OCI-M2 (cell line): ENCODE measurements around the gene LIFR.
"Not testable (repeated sequence)": the region's sequence is repeated elsewhere in the genome, so short reads cannot be mapped to it uniquely, and the experiment has no call there.

Source experiments
- DNase-seq: peaks from one replicate; lab custom pipeline; 2025; ENCODE audit not compliant: unreplicated experiment; lab: John Stamatoyannopoulos, UW

Gene LIFR

DNA sequence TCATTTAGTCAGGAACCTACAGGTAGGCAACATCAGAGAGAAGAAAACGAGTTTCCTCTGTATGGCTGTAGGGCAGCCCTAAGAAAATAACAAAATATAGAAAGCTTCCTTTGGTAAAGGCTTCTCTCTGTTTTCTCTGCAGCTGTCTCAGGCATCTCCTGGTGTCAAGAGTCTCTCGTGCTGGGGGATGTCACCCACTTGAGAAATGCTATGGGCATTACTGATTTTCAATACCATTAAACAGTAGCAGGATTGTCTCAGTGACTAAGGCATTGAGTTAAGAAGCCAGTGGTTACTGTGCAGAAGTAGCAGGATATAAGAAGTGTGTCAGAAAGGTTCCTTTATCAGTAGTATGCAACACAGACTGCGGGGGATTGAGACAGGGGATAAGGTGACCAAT is 32.4 kb downstream of the LIFR start:
- no peak for DNase-seq

DNA sequence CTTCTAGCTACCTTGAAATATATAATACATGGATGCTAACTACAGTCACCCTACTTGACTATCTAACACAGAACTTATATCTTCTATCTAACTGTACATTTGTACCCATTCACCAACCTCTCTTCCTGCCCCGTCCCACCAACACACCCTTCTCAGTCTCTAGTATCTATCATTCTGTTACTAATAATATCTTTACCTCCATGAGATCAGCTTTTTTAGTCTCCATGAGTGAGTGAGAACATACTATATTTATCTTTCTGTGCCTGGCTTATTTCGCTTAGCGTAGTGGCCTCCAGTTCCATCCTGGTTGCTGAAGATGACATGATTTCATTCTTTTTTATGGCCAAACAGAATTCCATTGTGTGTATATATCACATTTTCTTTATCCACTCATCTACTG is 37.0 kb downstream of the LIFR start:
- no peak for DNase-seq

DNA sequence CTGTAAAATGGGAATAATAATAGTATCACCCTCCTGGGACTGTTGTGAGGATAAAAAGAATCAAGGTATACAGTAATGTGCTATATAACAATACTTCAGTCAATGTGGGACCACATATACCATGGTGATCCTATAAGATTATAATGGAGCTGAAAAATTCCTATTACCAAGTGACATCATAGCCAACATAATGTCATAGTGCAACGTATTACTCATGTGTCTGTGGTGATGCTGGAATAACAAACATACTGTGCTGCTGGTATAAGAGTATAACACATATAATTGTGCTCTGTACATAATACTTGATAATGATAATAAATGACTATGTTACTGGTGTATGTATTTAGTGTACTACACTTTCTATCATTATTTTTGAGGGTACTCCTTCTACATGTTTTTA is 38.1 kb downstream of the LIFR start:
- no peak for DNase-seq

DNA sequence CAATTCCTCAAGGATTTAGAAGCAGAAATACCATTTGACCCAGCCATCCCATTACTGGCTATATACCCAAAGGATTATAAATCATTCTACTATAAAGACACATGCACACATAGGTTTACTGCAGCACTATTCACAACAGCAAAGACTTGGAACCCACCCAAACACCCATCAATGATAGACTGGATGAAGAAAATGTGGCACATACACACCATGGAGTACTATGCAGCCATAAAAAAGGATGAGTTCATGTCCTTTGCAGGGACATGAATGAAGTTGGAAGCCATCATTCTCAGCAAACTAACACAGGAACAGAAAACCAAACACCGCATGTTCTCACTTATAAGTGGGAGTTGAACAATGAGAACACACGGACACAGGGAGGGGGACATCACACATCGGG is 39.8 kb downstream of the LIFR start:
- not testable (repeated sequence) for DNase-seq

DNA sequence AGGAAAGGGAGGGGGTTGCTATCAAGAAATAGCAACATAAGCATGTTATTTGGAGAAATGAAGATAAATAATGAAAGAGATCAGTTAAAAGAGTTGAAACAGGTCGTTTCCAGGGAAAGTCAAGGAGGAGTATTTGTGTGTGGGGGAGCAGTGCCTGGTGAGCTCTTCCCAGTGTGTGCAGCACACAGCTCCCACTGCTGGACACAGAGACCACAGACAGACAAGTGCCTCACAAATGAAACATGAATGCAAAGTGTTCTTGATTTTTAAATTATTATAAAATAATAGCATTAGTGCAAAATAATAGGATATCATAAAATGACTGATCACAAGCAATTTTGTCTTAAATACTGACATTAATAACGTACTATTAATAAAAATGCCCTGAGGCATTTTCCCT is 40.8 kb downstream of the LIFR start:
- no peak for DNase-seq

DNA sequence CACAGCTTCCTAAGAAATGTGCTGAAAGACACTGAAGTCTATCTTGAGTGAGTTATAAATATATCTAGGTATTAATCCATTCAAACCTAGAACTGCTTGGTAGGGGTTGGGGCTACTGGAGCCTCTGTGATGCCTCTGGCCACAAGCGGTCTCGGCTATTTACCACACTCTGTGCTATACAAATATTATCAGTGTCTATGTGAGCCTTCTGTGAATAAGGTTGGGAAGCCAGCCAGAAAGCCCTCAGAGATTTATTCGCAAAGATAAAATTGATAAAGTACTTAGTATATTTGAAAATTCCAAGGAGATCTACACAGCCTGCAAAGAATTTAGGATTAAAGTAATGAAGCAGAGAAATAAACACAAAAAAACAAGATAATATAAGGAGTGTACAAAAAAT is 41.4 kb downstream of the LIFR start:
- no peak for DNase-seq

DNA sequence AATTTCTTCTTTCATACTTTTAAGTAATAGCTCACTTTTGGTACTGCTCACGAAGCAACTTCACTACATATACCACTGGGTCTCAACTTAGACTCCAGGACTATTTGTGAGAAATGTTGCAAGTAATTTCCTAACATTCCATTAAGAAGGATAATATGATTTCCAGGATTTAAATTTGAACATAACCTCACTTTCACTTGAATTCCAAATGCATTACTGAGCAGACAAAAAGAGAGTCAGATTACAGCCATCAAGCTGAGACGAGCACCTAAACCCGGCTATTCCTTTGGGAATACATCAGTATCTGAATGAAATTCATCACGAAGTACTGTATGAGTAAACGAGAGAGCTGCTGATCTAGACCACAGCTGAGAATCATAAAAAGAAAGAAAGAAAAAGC is 47.3 kb downstream of the LIFR start:
- no peak for DNase-seq

DNA sequence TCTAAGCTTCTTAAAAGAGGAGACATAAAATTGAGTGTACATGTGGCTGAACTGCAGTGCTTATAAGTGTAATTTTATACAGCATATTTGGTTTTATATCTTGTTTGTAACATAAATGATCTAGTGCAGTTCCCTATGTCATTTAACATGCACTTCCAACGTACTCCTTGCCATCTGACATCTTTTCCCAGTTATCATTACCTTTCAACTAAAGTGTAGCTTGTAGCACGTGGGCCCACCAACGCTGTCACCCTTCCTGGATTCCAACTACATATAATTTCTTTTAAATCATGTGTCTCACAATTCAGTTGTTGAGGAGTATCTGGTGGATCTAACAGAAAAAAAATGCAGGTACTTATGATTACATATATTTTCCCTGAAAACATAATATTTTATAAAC is 50.1 kb downstream of the LIFR start:
- DNase-seq, result no peak

DNA sequence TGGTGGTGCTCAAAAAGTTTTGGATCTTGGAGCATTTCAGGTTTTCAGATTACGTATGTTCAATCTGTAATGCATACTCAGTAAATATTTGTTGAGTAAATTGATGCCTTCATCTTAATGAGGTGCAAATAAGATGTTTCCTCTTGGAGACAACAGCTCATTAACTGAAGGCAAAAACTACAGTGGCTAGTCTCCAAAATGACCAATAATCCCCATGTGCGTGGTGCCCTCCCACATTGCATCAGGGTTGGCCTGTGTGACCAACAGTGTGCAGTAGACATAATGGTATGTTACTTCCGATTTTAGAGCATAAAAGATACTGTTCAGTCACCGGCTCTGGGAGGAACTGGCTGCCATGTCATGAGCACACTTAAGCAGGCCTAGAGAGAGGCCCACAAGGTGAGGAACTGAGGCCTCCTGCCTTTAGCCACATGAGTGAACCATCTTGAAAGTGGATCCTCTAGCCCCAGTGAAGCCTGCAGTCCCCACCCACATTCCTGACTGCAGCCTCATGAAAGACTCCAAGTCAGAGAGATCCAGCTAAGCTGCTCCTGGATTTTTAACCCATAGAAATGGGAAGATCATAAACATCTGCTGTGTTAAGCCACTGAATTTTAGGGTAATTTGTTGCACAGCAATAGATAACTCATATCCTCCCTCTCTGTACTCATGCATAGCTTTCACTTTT is 55.7 kb downstream of the LIFR start:
- DNase-seq, result no peak

DNA sequence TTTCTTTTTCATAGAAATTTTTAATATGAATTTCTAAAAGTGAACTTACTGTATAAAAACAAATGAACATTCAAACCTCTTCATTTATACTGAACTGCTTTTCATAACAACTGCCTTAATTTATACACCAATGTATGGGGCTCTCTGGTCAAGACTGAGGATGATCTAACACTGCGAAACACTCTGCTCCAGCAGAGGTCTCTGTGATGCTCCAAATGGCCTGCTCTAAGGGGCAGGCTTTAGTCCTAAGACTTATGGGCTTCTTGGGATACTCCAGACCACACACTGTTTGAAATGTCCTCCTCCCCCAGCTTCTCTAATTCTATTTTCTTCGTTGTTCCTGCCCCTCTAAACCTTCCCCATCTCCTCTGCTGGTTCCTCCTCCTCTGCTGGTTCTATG is 58.5 kb downstream of the LIFR start:
- no peak for DNase-seq

DNA sequence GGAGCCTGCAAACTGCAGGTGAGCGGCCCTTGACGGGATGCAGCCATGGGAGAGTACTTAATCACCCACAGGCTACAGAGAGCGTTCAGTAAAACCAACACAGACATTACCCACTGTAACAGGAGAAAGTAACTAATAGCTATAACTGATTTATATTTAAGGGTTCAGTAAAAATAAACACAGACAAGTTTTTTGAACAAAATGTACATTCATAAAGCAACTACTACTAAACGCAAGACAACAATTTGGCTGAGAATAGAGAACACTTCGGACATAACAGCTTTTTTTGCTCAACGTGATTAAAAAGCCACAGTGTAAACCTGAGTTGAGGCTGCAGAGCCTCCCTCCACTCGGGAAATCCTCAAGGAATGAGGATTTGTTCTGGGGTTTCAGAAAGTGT is 61.7 kb downstream of the LIFR start:
- DNase-seq, result no peak

DNA sequence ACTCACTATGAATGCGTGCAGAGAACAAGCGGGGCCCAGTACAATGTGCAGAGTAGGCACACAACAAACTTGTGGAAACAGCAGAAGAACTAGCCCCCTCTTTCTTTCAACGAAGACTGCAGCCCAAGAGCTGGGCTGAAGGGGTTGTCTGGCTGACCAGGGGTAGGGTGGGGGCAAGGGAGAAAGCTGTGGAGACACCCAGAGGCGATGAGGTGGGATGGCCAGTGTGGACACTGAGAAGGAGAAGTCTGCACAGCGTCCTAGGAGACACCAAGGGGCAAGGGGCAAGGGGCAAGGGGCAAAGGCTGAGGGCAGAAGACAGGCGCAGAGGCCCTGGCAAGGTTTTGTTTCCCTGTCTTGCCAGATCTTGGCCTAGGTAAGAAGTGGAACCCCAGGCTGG is 62.3 kb downstream of the LIFR start:
- DNase-seq, result no peak

DNA sequence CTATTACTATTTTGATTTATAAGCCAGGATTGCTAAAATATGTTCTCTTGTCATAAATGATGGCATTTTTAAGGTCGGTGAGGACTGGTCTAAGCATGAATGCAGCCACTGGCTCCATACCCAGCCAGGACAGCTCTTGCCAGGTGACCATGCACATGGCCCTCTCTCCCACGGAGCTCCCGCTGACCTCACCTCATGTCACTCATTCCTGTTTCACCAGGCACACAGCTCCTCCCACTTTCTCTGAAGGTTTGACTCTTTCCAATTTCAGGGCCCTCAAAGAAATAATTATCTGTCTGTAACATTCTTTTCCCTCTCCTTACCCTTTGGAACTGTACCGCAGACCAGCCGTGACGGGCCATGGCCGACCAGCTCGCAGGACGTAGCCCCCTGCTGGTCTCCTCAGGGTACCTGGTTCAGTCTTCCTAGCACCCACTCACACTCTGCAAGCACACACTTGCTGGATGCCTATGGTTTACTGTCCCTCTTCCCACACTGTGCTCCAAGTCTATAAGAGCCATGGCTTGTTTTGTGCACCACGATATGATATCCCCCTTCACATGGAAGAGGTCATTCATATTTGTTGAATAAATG is 72.5 kb downstream of the LIFR start:
- DNase-seq, result no peak

DNA sequence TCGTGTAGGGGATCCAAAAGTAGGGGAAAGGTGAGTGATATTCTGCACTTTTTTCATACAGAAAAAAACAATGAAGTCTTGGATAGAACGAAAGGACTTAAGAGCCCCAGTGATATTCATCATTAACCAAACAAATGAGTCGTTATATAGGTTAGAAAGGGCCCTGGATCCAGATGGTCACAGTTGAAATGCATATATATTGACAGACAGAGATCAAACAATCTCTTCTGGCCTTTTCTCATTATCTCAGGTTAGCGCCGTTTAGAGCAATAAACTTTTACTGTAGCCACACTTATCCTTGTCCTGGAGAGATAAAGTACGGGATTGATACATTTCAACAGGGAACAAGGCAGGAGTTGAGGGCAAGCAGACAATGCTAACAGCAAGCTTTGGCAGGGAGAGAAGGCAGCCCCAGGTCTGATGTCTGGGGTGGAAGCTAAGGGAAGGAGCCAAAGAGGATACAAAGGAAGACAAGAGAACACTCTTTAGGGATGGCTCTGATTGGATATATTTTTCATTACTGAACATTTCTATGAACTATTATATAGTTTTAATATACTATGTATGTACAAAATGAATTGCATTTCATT is 77.0 kb downstream of the LIFR start:
- DNase-seq, result no peak

DNA sequence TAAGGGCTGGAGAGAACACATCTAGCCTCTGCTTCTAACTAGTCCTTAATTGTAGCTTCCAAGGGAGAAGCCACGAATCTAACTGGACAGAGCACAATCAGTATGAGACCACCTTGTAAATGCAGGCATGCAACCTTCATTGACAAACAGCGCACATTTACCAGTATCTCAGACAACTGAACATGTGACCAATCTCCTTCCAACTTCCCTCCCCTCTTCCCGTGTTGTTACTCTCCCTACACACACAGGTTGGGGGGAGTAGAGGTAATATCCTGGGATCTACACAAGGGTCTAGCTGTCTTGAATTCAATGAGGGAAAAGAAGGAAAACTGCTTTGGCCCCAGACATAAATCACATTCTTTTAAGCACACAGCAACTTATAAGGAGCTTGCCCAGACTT is 77.6 kb downstream of the LIFR start:
- DNase-seq, result no peak

DNA sequence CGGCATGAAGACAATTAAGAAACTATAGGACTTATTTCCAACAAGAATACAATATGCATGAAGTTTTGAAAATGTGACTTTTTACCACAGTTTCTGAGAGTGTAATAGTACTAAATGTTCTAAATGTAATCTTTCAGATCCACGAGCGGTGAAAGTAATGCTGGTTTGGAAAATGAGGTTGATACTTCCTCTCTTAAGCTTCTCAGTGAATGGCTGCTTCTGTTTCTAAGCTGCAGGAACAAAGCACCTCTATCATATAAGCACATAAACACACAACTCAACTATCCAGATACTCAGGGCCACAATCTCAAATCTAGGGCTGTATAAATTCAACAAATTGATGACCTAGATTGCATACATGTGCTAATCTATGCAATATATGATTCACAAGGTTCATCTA is 78.3 kb downstream of the LIFR start:
- DNase-seq, result no peak

DNA sequence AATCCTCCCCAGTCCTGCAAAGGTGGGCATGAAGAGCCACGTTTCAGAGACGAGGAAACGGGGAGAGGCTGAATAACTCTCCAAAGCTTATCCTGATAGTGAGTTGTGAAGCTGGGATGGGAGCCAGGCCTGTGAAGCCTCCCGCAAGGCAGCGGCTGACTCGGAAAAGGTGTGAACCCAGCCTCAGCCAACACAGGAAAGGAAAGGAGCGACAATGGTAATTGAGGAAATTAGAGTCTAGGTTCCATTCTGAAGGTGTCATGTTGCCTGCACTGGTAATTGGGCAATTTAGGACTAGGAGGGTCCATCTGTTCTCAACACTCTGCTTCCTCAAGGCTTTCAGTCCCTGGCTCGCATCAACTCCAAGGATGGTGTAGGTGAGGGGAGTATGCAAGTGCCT is 83.4 kb downstream of the LIFR start:
- DNase-seq, result no peak

DNA sequence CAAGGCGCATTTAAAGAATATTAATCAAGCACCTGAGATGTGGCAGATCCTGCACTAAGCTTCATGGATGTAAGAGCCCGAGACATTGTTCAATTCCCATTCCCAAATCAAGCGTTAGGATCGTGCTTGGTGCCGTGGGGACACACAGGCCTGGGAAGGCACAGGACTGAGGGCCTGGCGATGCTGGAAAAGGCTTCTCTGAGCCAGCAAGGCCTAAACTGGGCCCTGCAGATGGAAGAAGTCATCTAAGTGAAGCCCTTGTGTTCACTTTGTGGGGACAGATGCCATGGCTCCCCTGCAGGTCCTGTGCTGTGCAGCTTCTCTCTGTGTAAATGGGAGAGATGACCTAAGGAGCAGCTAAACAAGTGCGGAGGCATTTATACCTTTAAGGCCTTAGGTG is 83.9 kb downstream of the LIFR start:
- DNase-seq, result no peak

DNA sequence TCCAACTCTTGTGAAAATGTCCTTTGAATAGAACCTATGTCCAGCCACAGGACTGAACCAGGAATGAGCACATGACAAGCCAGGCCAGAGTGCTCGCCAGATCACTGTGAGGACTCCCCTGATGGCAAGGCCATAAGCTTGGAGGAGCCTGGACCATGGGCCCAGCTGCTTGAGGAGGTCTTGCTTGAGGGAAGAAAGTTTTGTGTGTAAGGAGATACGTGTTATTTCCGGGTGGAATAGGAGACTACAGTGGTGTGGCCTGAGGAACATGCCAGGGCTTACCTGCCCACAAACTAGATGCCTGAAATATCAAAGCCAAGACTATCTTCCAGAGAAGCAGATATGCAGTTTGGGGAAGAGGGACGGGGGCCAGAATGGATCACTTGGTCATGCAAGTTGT is 84.7 kb downstream of the LIFR start:
- no peak for DNase-seq

DNA sequence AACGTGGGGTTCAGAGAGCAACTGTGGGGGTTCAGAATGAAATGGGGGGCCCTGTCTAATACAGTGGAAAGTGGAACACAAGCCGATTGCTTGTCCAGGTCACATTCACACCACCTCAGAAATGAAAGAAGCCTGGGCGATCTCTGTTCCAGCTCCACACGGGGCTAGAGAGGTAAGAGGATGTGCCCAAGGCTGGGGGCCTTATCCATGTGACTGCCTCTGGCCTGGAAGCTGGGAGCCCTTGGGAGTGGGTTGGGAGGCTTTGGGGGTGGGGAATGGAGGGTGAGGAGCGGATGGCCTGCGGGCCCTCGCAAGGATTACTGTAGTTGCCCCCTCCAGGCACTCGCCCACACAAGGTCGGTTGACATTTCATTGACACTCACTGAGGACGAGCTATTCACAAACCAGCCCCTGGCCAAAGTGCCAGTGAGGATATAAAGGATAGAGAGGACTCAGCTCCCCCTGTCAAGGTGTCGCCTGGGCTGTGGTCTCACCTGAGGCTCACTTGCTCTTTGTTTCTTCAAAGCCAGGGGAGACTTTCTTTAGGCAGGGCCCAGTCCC is 86.7 kb downstream of the LIFR start:
- DNase-seq, result no peak

DNA sequence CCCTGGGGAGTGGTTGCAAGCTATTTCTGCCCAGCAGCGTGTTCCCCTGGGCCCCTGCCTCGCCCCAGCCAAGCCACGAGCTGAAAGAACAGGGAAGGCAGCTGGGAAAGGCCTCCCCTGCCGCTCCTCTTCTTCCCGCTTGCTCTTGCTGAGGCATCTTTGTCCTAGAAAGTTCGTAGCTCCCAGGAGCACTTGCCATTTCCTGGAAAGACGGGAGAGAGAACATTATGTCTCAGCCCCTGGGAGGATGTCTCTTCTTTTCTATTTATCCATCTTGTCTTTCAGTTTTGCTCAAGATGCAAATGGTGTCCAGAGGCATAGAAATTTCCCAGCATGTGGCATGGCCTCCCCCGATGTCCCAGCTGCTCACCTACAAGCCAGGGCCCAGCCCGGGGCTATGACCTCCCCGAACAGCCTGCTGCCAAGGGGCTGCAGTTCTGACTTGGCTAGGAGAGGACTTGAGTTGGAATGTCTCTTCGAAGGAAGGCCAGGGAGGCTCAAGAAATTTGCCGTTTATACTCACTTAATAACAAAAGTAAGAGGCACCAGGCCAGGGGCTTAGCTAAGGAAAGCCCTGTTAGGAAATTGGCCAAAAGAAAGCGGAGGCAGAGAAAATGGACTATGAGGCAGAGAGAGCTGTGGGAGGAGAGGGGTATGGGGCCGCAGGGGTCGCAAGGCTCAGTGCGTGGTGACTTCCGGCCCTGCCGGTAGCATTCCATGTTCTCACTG is 87.3 kb downstream of the LIFR start:
- no peak for DNase-seq

DNA sequence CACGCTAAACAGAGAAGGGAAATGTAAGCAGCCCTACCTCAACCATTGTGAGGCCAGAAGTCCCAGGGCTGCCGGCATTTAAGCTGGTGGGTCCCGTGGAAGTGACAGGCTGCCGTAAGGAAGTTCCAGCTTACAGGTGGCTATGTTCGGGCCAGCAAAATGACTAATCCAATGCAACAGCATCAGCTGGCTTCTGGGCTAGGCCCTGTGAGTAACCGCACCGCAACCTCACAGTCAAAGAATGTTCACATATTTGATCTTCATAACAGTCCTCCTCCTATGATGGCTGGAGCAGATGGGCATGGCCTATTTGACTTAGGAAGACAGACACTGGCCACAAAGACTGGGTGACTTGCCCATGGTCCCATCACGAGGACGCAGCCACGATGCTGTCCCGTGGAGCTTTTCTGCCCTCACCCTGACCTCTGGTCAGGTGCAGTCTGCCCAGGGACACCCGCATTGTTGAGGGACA is 88.2 kb downstream of the LIFR start:
- DNase-seq, result no peak
